ENCODE data around the gene TNS1.

- TF ChIP-seq MAFG (tag; conservative IDR thresholded peaks at IDR 0.05) (no peak), POLR2A (conservative IDR thresholded peaks at IDR 0.05) (no peak), POU5F1 (IDR thresholded peaks at IDR 0.05; ENCODE audit: borderline replicate concordance, low read depth, low read length, partially characterized antibody) (no peak), USF2 (CRISPR knock-in tag; IDR thresholded peaks at IDR 0.05) (no peak), ZC3H11A (IDR thresholded peaks at IDR 0.05; ENCODE audit: low read depth, low read length) (no peak), ZBTB26 (CRISPR knock-in tag; IDR thresholded peaks at IDR 0.05) (no peak), USF1 (CRISPR knock-in tag; IDR thresholded peaks at IDR 0.05) (no peak), ZBTB33 (CRISPR knock-in tag; IDR thresholded peaks at IDR 0.05) (no peak), FOXJ3 (CRISPR knock-in tag; IDR thresholded peaks at IDR 0.05) (no peak), JUND (IDR thresholded peaks at IDR 0.05; ENCODE audit: borderline replicate concordance, low read depth, low read length) (no peak), JUND (tag; IDR thresholded peaks at IDR 0.05; ENCODE audit: borderline replicate concordance, low read depth, low read length) (no peak), BRF2 (IDR thresholded peaks at IDR 0.05; ENCODE audit: borderline replicate concordance, insufficient read depth, insufficient read length) (no peak), YY1 (IDR thresholded peaks at IDR 0.05; ENCODE audit: borderline replicate concordance in 1 of 3, control insufficient read depth in 1 of 3, extremely low read depth in 1 of 3, insufficient read depth in 3 of 3, insufficient read length in 1 of 3, insufficient replicate concordance in 2 of 3, low read depth in 1 of 3, low read length in 2 of 3) (no peak), EP300 (IDR thresholded peaks at IDR 0.05; ENCODE audit: low read length) (no peak)
Measured at GRCh38 chr2:217955881-217956493, 46.8 kb downstream of the TNS1 start.

Data from K562 (cell line).